Activated CD8-positive, alpha-beta T cell treated with anti-CD3 and anti-CD28 coated beads for 36 hours (primary cell): ENCODE measurements around the gene MEGF11. TPM values are rescaled to one million over a fixed set of nuclear protein-coding genes. Genes with fewer than 3 reads are reported as not detected.

Experiments
- ATAC-seq: fragments of 200-7000 bp; cut with Tn5 transposase; one replicate; pipeline ENCODE4 v1.10.0; 2021; ENCODE audit warnings: mild to moderate bottlenecking, moderate library complexity
- CTCF ChIA-PET: fragments of 350-600 bp; sonication (Branson Sonifier 250); formaldehyde crosslinking; loops from one replicate; lab custom pipeline; 2021; ENCODE audit warnings: antibody characterized with exemption; lab: Charles Lee
- POLR2A ChIA-PET: fragments of 350-600 bp; sonication (Branson Sonifier 250); formaldehyde crosslinking; loops from one replicate; lab custom pipeline; 2021; ENCODE audit warnings: antibody characterized with exemption; lab: Charles Lee
- DNase-seq: peaks from one replicate; pipeline ENCODE4 v3.0.0-alpha.2; 2020
- H3K27ac Mint-ChIP-seq: one replicate; pipeline ENCODE4 v1.8.0; 2021; ENCODE audit warnings: mild to moderate bottlenecking, mixed read lengths
- H3K27me3 Mint-ChIP-seq: one replicate; pipeline ENCODE4 v1.8.0; 2021; ENCODE audit warnings: mixed read lengths
- H3K36me3 Mint-ChIP-seq: one replicate; pipeline ENCODE4 v1.8.0; 2021; ENCODE audit warnings: low read depth, mixed read lengths
- H3K4me1 Mint-ChIP-seq: one replicate; pipeline ENCODE4 v1.8.0; 2021; ENCODE audit warnings: low read depth, mixed read lengths
- H3K4me3 Mint-ChIP-seq: one replicate; pipeline ENCODE4 v1.8.0; 2021; ENCODE audit warnings: mild to moderate bottlenecking, moderate library complexity, mixed read lengths
- H3K9me3 Mint-ChIP-seq: one replicate; pipeline ENCODE4 v1.8.0; 2021; ENCODE audit warnings: mixed read lengths
- CTCF ChIP-seq: fragments of 200-600 bp; IDR thresholded peaks from one replicate; pipeline ENCODE4 v1.8.0; 2022; ENCODE audit warnings: antibody characterized with exemption, mild to moderate bottlenecking
- intact Hi-C: fragments of 100-400 bp; cut with micrococcal nuclease; formaldehyde crosslinking; loops from one replicate; pipeline ENCODE4 v1.10.0; 2022
- total RNA-seq, 2 experiments: library from RNA; stranded (reverse); gene quantifications; one replicate each; pipeline ENCODE4 v1.2.3, GENCODE V29; 2021

Gene MEGF11
- total RNA-seq, 2 experiments from 2014 or later = not detected

DNA sequence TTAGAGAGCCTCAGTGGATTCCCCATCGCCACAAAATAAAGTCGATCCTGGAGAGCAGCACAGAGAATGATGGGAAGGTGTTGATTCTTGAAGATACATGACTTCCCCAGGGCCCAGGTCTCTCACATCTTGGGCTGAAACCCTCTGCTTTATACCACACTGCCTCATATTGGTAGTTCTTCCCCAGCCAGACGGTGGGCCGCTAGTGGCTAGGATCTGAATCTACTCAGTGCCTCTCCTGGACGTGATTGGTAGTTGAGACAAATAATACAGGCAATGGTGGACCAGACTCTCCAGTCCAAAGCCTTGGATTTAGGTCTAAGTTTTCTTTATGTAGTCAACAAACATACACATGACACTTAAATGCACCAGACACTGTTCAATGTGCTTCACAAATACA is 334.6 kb downstream of the MEGF11 start:
- H3K27ac Mint-ChIP-seq = no peak overlapping the region
- H3K4me1 Mint-ChIP-seq = peaks cover 23% of the 10 kb centered on the region
- no peak for TF ChIP-seq CTCF
- H3K36me3 Mint-ChIP-seq = no peaks in the 10 kb centered on the region
- intact Hi-C loops = no loop called here
- ChIA-PET CTCF (interaction anchor here (1.0 kb wide), 1 partner anchor 13 kb away, joined by 3 read pairs; no protein-coding TSS in a partner anchor), POLR2A (no interaction called here)
- H3K4me3 Mint-ChIP-seq = no peak overlapping the region
- no peaks in the 10 kb centered on the region for H3K27me3 Mint-ChIP-seq
- DNase-seq (no peak), ATAC-seq (no peak)
- no peaks in the 10 kb centered on the region for H3K9me3 Mint-ChIP-seq

DNA sequence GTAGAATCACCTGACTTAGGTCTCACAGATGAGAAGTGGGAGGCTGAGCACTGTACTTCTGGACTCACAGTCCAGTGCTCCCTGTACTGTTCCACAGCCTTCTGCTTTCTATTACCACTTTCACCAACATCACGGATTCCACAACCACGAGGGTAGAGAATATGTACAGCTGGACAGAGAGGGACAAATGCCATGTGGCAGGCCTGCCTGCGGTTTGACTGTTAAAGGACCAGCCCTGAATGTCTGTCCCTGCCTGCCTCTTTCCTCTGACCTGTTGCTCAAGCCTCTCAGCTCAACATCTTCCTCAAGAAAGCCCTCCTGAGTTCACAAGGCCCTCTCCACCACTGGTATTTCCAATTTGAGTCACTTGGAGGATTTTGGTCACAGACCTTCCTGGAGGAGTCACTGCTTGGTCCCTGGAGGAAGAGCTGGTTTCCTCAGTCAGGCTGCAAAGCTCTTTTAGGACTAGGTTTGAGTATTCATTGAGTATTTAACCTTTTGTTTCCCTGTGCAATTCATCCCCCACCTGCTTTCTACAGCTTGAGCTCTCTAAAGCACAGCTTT is 335.1 kb downstream of the MEGF11 start:
- intact Hi-C loops = no loop called here
- Mint-ChIP-seq H3K4me3 (no peak overlapping the region), H3K27me3 (no peaks in the 10 kb centered on the region), H3K9me3 (no peaks in the 10 kb centered on the region), H3K4me1 (peaks cover 23% of the 10 kb centered on the region), H3K36me3 (no peaks in the 10 kb centered on the region), H3K27ac (peak overlapping the region; percentile 48)
- no peak for DNase-seq
- ChIA-PET POLR2A (no interaction called here), CTCF (interaction anchor here (1.0 kb wide), 1 partner anchor 14 kb away, joined by 3 read pairs; no protein-coding TSS in a partner anchor)
- no peak for TF ChIP-seq CTCF
- no peak for ATAC-seq

- H3K36me3 Mint-ChIP-seq = no peaks in the 10 kb centered on the region
- no peak for ATAC-seq
- peaks cover 23% of the 10 kb centered on the region for H3K4me1 Mint-ChIP-seq
- TF ChIP-seq CTCF = no peak
- CTCF ChIA-PET = interaction anchor here (1.9 kb wide), 1 partner anchor 18 kb away, joined by 5 read pairs; no protein-coding TSS in a partner anchor
- DNase-seq = no peak
- no peak overlapping the region for H3K4me3 Mint-ChIP-seq
- H3K27me3 Mint-ChIP-seq = no peaks in the 10 kb centered on the region
- POLR2A ChIA-PET = interaction anchor here (1.0 kb wide), 1 partner anchor 10 kb away, joined by 3 read pairs; no protein-coding TSS in a partner anchor
- H3K27ac Mint-ChIP-seq = no peak overlapping the region
- intact Hi-C loops = no loop called here
- H3K9me3 Mint-ChIP-seq = no peaks in the 10 kb centered on the region
Observed at GRCh38 chr15:65917936-65918335, 335.6 kb downstream of the MEGF11 start.

GRCh38 chr15:65917407-65917756 is 336.2 kb downstream of the MEGF11 start:
- no peak for TF ChIP-seq CTCF
- DNase-seq (no peak), ATAC-seq (no peak)
- Mint-ChIP-seq H3K4me3 (no peak overlapping the region), H3K27me3 (no peaks in the 10 kb centered on the region), H3K27ac (peak overlapping the region; percentile 43), H3K4me1 (peaks cover 23% of the 10 kb centered on the region), H3K9me3 (no peaks in the 10 kb centered on the region), H3K36me3 (no peaks in the 10 kb centered on the region)
- POLR2A ChIA-PET = interaction anchor here (0.5 to 1.0 kb wide), 2 partner anchors 10 to 288 kb away, joined by 3 read pairs; no protein-coding TSS in a partner anchor
- intact Hi-C loops = no loop called here
- CTCF ChIA-PET = interaction anchor here (1.9 kb wide), 1 partner anchor 18 kb away, joined by 5 read pairs; no protein-coding TSS in a partner anchor

DNA sequence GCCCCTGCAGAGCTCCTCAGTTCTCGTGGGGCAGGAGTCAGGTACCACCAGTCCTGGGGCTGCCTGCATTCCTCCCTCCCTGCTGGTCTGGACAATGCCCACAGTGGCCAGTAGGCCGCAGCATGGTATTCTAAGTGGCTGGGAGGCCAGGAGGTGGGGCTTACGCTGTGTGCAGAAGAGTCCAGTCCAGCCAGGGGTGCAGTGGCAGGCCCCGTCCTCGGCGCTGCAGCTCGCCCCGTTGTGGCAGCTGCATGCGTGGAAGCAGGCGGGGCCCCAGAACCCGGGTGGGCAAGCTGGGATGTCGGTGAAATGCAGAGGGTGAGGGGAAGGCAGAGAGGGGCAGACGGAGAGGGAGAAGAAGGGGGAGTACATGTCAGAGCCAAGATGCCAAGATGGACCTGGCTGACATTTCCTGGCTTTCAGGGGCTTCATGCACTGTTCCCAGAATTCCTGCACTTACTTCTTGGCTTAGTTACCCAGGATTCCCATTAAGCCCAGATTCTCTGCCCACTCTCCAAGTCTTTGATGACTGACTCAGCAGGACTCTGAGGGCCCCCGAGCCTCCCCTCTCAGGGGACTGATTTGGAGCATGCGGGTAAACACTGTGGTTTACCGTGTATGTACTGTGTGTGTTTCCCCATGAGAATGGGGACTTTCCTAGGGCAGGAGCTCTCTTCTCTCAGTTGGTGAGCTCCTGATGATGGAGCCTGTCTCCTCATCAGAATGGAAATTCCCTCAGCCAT is 336.7 kb downstream of the MEGF11 start:
- no peaks in the 10 kb centered on the region for H3K36me3 Mint-ChIP-seq
- DNase-seq (peak; percentile 69), ATAC-seq (peak; percentile 94)
- TF ChIP-seq CTCF = no peak
- ChIA-PET POLR2A (interaction anchor here (0.5 to 1.0 kb wide), 2 partner anchors 9 to 288 kb away, joined by 3 read pairs; no protein-coding TSS in a partner anchor), CTCF (interaction anchor here (1.9 kb wide), 1 partner anchor 17 kb away, joined by 5 read pairs; no protein-coding TSS in a partner anchor)
- peaks cover 23% of the 10 kb centered on the region for H3K4me1 Mint-ChIP-seq
- no peak overlapping the region for H3K4me3 Mint-ChIP-seq
- no peaks in the 10 kb centered on the region for H3K27me3 Mint-ChIP-seq
- intact Hi-C loops = no loop called here
- H3K27ac Mint-ChIP-seq = peak overlapping the region; percentile 43
- no peaks in the 10 kb centered on the region for H3K9me3 Mint-ChIP-seq
